Measurements from ENCODE around the gene NEO1.

NEO1 gene, protein sequence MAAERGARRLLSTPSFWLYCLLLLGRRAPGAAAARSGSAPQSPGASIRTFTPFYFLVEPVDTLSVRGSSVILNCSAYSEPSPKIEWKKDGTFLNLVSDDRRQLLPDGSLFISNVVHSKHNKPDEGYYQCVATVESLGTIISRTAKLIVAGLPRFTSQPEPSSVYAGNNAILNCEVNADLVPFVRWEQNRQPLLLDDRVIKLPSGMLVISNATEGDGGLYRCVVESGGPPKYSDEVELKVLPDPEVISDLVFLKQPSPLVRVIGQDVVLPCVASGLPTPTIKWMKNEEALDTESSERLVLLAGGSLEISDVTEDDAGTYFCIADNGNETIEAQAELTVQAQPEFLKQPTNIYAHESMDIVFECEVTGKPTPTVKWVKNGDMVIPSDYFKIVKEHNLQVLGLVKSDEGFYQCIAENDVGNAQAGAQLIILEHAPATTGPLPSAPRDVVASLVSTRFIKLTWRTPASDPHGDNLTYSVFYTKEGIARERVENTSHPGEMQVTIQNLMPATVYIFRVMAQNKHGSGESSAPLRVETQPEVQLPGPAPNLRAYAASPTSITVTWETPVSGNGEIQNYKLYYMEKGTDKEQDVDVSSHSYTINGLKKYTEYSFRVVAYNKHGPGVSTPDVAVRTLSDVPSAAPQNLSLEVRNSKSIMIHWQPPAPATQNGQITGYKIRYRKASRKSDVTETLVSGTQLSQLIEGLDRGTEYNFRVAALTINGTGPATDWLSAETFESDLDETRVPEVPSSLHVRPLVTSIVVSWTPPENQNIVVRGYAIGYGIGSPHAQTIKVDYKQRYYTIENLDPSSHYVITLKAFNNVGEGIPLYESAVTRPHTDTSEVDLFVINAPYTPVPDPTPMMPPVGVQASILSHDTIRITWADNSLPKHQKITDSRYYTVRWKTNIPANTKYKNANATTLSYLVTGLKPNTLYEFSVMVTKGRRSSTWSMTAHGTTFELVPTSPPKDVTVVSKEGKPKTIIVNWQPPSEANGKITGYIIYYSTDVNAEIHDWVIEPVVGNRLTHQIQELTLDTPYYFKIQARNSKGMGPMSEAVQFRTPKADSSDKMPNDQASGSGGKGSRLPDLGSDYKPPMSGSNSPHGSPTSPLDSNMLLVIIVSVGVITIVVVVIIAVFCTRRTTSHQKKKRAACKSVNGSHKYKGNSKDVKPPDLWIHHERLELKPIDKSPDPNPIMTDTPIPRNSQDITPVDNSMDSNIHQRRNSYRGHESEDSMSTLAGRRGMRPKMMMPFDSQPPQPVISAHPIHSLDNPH (N-terminal part only)

GRCh38 chr15:73051807-73052652 lies at the start of gene NEO1:
TSS of gene NEO1 (plus strand) at chr15:73052463. CDS start at chr15:73052676, 213 bp downstream.
- DNase-seq, result peak; percentile 58 to 98 (median 92)

DNA sequence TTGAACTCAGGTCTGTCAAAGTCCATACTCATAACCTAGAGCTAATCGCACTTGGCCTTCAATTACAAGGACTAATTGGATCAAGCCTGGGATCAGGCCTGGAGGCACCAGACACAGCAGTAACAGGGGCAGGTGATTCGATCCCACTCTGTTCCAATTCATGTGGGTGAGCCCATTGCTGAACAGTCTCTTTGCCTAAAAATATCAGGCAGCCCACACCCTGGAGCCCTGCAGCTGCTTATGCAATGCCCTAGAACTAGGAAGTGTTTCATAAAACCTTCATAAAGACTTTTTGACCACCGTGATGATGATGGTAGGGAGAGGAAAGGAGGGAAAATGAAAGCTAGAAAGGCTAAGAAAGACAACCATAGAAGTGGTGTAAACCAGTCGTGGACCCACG lies 47.8 kb upstream of the NEO1 start:
- no peak for DNase-seq

DNA sequence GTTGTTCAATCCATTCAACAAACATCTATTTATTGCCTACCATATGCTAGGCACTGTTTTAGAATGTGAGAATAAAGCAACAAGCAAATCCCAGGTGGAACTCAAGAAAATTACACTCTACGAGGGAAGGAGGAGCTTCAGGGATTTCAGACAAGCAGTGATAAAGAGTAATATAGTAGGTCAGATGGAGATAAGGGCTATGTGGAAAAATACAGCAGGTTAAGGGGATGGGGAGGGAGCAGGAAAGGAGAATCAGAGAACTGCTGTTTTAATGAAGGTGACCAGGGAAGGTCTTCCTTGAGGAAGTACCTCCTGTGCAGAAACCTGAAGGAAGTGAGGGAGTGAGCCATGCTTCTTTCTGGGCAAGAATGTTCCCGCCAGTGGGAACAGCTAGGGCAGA lies 47.2 kb upstream of the NEO1 start:
- DNase-seq, result no peak

DNA sequence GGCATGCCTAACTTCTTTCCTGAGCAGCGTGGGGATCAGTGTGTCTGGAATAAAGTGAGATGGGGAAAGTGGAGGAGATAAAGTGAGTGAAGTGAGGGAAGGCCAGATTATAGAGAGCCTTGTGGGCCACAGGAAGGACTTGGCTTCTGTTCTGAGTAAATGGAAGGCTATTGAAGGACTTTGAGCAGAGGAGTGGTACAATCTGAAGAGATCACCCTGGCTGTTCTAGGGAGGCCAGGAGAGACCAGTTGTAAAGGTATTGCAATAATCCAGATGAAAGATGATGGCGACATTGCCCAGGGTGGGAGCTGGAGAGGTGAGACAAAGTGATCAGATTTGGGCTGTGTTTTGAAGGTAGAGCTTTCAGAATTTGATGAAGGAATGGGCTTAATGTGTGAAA lies 46.8 kb upstream of the NEO1 start:
- no peak for DNase-seq

- DNase-seq, result no peak
Measured at GRCh38 chr15:73006523-73006922, 45.7 kb upstream of the NEO1 start.

GRCh38 chr15:73009066-73010056 lies 42.9 kb upstream of the NEO1 start:
- DNase-seq, result no peak

GRCh38 chr15:73010154-73011152 lies 41.8 kb upstream of the NEO1 start:
- no peak for DNase-seq

GRCh38 chr15:73014904-73015303 lies 37.4 kb upstream of the NEO1 start:
- DNase-seq, result no peak

DNA sequence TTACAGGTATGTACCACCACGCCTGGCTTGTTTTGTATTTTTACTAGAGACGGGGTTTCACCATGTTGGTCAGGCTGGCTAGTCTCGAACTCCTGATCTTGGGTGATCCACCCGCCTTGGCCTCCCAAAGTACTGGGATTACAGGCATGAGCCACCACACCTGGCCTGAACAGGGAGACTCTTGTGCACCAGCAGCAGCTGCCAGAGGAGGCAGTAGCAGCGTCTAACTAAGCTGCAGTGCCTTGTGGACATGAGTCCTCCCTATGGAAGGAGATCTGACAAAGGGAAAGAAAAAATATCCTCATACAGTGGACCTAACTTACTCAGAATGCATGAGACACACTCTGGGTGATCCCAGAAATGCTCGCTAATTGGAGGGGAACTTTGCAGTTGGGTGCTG lies 36.8 kb upstream of the NEO1 start:
- no peak for DNase-seq

DNA sequence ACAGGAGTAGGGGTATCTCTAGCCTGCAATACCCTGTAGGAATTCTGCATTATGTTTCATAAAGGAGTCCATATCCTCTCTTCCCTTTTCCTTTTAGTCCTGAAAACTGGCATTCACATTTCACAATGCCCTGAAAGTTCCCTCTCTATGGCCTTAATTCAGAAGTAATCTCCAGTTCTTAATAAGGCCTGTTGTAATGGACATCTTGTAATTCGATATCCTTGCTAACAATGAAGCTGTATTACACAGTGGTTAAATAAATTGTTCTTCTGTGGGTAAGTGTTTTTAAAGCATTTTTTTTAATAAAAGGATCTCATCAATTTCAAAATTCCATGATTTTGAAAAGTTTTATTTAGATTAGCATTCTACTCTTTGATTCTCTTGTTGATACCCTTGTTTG lies 34.3 kb upstream of the NEO1 start:
- DNase-seq, result no peak

DNA sequence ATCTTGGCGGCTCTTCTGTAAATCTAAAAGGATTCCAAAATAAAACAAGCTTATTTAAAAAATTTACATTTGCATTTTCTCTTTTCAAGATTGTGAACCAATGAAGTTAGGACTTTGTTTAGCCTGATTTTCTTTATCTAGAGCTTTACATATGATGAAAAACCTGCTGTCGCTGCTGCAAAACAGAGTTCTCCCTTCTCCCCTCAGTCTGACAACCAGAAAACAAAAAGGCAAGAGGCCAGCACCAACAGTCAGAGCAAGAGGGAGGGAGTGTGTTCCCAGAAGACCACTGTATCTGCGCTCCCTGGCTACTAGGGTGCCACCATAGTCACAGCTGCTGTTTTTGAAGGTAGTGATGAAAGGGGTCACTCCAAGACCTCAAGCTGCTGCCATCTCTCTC lies 33.1 kb upstream of the NEO1 start:
- no peak for DNase-seq

- DNase-seq, result no peak
Measured at GRCh38 chr15:73019601-73020146, 32.6 kb upstream of the NEO1 start.

DNA sequence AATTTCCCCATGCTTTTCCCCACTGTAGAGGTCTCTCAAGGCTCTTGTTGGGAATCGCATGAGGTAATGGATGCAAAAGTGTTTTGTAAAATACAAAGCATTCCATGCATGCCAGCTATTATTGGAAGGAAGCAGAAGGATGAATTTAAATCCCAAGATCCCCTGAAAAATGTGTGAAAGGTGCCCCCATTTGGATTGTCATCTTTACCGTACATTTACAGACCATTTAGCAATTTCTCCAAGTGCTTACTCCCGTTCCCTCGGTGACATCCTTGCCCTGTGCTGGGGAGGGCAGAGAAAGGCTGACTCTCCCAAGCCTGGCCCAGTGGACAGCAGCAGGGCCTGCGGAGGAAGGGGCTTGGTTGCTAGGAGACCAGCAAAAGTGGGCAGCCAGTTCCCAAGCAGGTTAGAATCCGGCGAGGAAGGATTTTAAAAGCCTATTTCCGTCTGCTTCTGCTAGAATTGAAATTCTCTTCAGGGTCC lies 31.1 kb upstream of the NEO1 start:
- peak in 3 of 14 donors; percentile 3 to 16 (median 14) for DNase-seq

DNA sequence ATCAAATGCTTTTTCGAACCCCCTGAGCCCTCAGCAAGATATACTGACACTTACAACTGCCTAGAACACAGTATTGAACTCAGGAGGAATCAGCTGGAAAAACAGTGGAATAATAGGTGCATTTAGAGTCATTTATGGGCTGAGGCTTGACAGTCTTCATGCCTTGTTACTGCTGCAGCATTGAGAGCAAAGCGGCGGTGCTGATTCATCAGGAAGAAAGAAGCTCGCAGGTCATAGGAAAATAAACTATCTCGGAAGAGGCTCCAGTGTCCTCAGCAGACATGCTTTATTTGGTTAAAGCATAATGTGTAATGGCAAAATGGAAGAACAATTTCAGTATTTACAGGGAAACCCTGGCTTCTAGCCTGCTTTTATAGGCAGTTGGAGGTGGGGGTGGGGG lies 30.1 kb upstream of the NEO1 start:
- DNase-seq, result no peak

GRCh38 chr15:73023071-73023470 lies 29.2 kb upstream of the NEO1 start:
- no peak for DNase-seq

DNA sequence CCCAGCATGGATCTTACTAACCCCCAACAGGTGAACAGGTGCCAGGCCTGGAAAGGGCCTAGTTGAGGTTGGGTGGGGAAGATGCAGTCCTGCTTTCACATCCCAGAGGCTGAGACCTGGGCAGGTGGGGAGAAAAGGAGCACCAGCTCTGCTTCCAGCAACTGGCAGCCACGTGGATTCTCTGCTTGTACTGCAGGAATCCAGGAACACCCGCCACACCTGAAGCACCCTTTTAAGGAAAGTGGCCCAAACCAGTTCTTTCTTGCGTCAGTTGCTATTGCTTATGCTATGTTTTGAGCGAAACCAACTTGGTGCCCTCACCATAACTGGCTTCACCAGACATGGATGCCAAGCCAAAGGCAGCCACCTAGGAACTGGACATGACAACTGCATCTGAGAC lies 28.1 kb upstream of the NEO1 start:
- DNase-seq, result no peak

DNA sequence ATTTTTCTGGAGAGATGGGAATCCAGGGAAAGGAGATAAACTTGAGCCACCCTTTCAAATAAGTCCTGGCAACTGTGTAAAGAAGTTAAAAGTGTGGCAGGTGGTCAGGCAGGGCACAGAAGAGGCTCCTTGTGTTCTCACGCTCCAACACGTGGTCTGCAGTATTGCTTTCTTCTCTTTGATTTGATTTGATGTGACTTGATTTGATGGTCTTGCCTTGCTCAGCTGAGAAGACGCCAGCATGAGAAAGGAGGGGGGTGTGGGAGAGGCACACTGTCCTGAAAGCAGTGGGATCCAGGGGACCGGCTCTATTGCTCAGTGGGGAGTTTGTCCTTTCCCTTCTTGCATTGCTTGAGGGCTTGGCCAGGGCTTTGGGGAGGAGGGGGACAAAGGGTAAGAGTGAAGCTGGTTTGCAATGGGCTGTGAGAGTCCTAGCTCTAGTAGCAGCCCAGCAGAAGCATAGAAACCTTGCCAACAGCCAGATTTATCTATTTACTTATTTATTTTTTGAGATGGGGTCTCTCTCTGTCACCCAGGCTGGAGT lies 25.7 kb upstream of the NEO1 start:
- DNase-seq, result no peak

DNA sequence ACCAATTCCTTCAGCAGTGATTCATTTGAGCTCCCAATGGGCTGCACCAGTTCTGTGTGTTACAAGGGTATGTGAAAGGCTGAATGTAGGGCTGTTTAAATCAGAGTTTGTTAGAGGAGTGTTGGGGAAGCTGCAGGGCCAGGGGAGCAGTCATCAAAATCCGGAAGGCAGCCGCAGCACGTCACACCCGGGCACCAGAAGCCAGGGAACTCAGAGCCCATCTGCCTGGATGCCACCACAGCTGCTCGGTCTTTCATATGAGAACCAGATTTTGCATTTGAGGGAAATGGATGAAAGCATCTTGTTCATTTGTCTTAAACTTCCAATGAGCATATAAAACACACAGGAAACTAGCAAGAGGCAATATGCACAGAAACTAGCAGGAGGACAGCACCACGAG lies 24.2 kb upstream of the NEO1 start:
- DNase-seq, result no peak
